Vagina (tissue), 2 donors: ENCODE data around the gene DNAJA3.

Experiments used
- CTCF ChIP-seq, 3 experiments: fragments of 450-650 bp in 2 of 3; fragments of 200-600 bp in 1 of 3; sonication (generic) in 1 of 3; IDR thresholded peaks; one replicate each; pipeline ENCODE4 v1.5.1; 2017 to 2019; ENCODE audit warnings: antibody characterized with exemption in 3 of 3, mild to moderate bottlenecking in 2 of 3, moderate library complexity in 2 of 3
- POLR2A ChIP-seq, 2 donors: fragments of 450-650 bp; IDR thresholded peaks; one replicate each; pipeline ENCODE4 v1.6.1; 2017; ENCODE audit warnings: antibody characterized with exemption in 2 of 2, mild to moderate bottlenecking in 2 of 2, moderate library complexity in 2 of 2
- POLR2AphosphoS5 ChIP-seq, 2 donors: sonication (generic); formaldehyde crosslinking; IDR thresholded peaks; one replicate each; pipeline ENCODE4 v1.9.0; 2017; ENCODE audit warnings: antibody characterized with exemption in 2 of 2, mild to moderate bottlenecking in 2 of 2, low read depth in 1 of 2; ENCODE audit not compliant: insufficient read depth in 1 of 2

GRCh38 chr16:4377573-4378154, 48.0 kb upstream of the DNAJA3 start:
- TF ChIP-seq CTCF (IDR thresholded peaks at IDR 0.05) (no peak), POLR2A (IDR thresholded peaks at IDR 0.05) (no peak), POLR2AphosphoS5 (IDR thresholded peaks at IDR 0.05; ENCODE audit: insufficient read depth in 1 of 2, low read depth in 1 of 2) (no peak)
